DMS153 (cell line): ENCODE measurements around the gene FAM236B.
"Not testable (repeated sequence)": the region's sequence is repeated elsewhere in the genome, so short reads cannot be mapped to it uniquely, and the experiment has no call there.

Source experiments
- DNase-seq: peaks from one replicate; lab custom pipeline; 2025; lab: John Stamatoyannopoulos, UW

The FAM236B gene

DNA sequence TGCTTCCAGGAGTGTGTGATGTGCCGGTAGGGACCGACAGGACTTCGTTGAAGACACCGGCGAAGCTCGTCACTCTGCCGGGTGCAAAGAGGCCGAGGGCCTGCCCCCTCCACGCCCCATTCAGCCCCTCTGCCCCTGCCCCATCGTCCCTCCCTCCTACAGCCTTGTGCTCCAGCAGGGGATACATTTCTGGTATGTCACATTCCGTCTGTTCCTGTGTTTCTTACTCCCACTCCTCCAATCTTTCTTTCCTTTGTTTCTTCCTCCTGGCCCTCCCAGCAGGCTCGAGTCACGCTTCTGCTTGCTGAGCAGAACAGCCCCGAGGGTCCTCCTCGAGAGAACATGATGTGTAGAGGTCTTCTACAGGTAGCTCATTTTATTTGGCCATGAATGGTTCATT, at the start of gene FAM236B:
TSS of gene FAM236B (minus strand) at position 101 of the 400 bp plus-strand sequence. CDS start at position 1, 100 bp downstream.
- not testable (repeated sequence) for DNase-seq

DNA sequence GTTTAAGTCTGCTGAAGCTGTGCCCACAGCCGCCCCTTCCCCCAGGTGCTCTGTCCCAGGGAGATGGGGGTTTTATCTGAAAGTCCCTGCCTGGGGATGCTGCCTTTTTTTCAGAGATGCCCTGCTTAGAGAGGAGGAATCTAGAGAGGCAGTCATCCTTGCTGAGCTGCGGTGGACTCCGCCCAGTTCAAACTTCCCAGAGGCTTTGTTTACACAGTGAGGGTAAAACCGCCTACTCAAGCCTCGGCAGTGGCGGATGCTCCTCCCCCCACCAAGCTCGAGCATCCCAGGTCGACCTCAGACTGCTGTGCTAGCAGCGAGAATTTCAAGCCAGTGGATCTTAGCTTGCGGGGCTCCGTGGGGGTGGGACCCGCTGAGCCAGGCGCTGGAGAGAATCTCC, 48.2 kb upstream of the FAM236B start:
- DNase-seq, result not testable (repeated sequence)

DNA sequence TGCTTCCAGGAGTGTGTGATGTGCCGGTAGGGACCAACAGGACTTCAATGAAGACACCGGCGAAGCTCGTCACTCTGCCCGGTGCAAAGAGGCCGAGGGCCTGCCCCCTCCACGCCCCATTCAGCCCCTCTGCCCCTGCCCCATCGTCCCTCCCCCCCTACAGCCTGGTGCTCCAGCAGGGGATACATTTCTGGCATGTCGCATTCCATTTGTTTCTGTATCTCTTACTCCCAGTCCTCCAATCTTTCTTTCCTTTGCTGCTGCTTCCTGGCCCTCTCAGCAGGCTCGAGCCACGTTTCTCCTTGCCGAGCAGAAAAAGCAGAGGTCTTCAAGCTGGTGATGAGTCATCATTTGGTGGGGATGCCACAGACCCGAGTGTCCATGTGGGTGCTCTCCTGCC, 25.6 kb upstream of the FAM236B start, which contains the start of gene FAM236D:
TSS of gene FAM236D (minus strand) at position 101 of the 400 bp plus-strand sequence. CDS start at position 1, 100 bp downstream.
- DNase-seq, result not testable (repeated sequence)

DNA sequence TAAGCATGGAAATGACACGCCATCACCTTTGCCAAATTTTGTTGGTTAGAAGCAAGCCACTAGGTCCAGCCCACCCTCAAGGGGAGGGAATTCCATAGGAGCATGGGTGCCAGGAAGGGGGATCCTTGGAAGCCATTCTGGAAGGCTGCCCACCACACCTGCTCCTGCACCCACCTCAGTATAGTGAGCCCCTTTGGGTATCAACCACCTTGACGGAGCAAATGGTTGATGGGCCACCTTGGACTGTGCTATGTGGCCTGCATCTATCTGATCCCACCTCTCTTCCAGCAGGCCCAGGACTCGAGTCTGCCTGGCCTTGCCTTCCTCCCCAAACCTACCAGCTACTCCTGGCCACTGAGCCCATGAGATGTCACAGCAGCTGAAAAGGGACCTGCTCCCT, 7.9 kb upstream of the FAM236B start:
- DNase-seq, result not testable (repeated sequence)

DNA sequence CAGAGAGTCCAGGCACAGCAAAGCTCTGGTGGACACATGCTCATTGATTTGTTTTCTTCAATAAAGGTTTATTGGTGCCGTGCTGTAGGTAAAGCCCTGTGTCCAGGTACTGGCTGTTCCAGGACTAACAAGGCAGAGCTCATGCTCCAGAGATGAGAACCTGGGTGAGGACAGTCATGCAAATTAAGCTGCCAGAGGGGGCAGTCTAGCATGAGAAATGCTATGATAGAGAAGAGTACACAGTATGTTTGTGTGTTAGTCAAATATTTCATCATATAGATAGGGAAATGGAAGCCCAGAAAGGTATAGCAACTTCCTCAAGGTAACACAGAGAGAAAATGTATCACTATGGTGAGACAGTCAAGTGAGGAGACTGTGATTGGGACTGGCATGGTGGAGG, 5.7 kb upstream of the FAM236B start:
- not testable (repeated sequence) for DNase-seq

DNA sequence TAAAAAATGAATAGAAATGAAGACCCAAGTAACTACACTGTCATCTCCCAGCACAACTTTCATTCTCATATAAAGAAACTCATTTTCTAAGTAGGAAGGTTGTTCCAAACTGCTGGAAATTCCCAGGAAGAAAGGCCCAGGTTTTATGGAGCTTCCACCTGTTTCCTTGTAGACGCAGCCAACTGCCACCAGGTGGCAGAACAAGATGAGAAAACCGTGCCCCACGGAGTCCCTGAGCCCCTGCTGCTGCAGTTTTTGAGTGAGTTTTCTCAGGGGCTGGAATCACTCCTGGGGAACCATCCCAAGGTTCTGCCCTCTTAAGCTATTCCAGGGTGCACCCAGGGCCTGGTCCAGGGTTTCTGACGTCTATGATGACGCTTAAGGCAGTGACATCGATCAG, 1.5 kb upstream of the FAM236B start:
- not testable (repeated sequence) for DNase-seq

DNA sequence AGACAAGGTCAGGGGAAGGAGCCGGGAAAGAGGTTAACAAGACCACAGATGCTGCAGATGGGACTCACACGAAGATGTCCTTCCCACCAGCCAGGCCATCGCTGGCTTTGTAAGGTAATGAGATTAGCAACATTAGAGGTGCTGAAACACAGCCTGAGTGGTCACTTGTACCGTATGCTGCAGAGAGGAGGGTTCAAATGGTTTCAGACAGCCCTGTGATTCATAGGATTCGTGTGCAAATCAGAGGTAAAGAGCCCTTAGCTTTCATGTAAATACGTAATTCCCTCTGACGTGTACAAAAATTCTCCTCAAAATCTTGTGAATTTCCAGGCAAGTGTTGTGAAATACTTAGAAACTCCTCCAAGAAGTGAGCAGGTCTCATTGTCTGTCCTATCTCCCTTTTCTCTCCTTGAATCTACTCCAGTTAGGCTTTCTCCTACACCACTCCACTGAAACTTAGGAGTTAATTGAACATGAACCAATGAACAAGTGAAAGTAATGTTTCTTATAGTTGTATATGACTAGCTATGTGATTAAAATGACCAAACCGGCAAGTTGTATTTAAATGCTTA, 991 bp upstream of the FAM236B start:
- DNase-seq, result not testable (repeated sequence)

DNA sequence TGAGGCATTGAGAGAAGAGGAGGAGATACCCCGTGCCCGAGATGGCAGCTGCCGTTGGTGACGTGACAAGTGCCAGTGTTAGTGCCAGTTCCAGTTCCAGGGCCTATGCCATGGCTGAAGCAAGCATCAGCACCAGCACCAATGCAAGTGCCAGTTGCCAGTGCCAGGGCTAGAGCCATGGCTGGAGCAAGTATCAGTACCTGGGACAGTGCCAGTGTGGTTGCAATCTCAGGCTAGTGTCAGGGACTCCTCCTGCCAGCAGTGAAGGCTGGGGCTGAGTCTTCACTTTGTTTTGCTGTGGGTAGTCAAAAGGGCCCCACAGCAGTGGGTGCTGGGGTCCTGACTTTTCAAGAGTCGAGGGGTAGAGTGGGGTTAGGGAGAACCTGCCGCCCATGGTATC, 4.3 kb downstream of the FAM236B start:
- DNase-seq, result not testable (repeated sequence)

DNA sequence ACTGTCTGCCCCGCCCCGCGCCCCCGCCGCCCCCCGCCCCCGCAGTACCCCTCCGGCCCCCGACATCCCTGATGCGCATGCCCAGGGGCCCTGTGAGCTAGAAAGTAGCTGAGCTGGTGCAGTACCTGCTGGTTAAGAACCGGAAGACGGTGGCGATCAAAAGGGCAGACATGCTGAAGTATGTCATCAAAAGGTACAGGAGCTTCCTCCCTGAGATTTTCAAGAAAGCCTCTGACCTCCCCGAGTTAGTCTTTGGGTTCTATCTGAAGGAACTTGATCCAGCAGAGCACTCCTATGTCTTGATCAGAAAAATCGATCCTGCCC, 5.0 kb downstream of the FAM236B start:
- not testable (repeated sequence) for DNase-seq

DNA sequence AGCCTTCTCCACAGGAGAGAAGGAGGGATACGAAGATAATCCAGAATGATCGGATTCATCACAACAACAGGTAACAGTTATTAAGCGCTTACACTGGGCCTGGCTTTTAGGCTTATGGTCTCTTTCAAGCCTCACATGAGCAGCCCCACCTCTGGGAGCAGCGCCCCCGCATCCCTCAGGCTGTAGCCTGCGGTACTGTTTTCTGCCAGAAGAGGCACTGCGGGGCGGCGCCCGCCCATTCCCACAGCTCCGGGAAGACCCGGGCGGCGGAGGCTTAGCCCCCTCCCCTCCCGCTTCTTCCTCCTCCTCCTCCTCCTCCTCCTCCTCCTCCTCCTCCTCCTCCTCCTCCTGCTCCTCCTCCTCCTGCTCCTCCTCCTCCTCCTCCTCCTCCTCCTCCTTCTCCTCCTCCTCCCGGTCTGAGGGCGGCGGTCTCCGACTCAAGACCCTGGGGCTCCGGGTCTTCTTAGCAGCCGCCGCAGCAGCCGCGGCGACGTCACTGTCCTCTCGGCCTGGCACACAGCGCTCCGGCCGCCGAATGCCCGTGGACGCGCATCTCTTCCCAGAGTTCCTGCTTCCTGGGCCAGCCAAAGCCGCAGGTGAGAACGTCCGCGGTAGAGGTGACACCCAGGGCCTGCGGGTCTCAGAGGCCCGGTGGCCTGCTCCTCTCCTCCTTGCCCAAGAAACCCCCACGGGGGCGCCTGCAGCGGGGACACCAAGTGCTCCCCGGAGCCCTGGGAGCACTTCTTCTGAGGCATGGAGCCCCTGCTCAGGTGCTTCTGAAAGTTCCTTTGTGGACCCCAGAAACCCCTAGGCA, 5.6 kb downstream of the FAM236B start, which contains the start of gene DMRTC1B:
TSS of gene DMRTC1B (plus strand) at position 238 of the 814 bp plus-strand sequence. CDS start 68,246 bp downstream, outside the sequence.
- not testable (repeated sequence) for DNase-seq

DNA sequence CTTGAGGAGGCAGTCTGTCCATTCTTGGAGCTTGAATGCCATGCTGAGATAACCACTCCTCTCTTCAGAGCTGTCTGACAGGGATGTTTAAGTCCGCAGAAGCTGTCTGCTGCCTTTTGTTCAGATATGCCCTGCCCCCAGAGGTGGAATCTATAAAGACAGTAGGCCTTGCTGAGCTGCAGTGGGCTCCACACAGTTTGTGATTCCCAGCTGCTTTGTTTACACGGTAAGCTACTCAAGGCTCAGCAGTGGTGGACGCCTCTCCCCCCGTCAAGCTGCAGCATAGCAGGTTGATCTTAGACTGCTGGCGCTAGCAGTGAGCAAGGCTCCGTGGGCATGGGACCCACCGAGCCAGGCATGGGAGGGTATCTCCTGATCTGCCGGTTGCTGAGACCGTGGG, 22.0 kb downstream of the FAM236B start:
- DNase-seq, result not testable (repeated sequence)

DNA sequence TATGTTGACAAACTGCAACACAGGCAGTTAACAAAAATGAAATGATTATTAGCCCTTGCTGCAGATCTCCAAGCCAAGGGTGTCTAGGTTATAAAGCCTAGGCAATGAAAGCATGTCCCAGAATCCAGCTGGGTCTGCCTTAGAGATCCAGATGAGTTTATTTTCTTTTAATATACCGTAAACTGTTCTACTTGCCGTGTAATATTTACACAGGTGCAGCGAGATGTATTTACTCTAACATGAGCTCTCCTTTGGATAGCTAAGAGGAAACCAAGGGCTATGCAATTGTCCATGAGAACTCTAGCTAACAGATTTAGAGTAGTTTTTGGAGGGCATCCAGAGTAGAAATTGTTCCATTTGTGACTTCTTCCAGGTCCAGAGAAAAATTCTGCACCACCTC, 33.9 kb downstream of the FAM236B start:
- not testable (repeated sequence) for DNase-seq

DNA sequence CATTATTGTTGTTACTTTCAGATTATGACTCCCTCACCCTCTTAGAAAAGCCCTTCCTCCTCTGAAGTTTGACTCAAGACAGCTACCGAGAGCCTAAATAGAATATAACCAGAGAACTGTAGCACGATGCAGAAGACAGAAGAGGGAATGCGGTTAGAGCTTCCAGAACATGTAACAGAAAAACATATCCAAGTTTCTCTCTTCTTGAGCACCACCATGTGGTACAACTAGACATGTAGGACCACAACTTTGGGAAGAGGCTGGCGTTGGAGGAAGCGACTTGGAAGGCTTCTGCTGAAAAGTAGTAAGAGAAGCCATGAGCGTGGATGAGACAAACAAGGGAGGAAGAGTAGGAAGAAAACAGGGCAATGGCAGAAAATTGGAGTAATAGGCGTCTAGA, 36.9 kb downstream of the FAM236B start:
- DNase-seq, result not testable (repeated sequence)

DNA sequence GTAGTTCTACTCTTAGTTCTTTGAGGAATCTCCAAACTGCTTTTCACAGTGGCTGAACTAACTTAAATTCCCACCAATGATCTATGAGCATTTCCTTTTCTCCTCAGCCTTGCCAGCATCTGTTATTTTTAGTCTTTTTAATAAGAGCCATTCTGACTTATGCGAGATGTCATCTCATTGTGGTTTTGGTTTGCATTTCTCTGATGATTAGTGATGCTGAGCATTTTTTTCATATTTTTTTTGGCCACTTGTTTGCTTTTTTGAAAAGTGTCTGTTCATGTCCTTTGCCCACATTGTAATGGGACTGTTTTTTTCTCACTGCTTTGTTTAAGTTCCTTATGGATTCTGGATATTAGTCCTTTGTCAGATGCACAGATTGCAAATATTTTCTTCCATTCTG, 46.9 kb downstream of the FAM236B start:
- DNase-seq, result no peak

DNA sequence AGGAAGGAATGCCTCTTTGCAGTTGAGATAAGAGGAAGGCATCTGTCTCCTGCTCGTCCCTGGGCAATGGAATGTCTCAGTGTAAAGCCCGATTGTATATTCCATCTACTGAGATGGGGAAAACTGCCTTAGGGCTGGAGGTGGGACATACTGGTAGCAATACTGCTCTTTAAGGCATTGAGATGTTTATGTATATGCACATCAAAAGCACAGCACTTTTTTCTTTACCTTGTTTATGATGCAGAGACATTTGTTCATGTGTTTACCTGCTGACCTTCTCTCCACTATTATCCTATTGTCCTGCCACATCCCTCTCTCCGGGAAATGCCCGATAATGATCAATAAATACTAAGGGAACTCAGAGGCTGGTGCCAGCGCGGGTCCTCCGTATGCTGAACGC, 48.8 kb downstream of the FAM236B start:
- DNase-seq, result not testable (repeated sequence)
